GM03348 (cell line): Measurements from ENCODE around the gene GNB5.
"Not testable (repeated sequence)": the region's sequence is repeated elsewhere in the genome, so short reads cannot be mapped to it uniquely, and the experiment has no call there.

Source experiments
- DNase-seq: peaks from one replicate; pipeline ENCODE4 v3.0.0; 2012; ENCODE audit warnings: low spot score

The GNB5 gene

GRCh38 chr15:52112203-52112750 lies 78.9 kb downstream of the GNB5 start:
- DNase-seq, result peak; percentile 53

GRCh38 chr15:52111517-52112202 lies 79.5 kb downstream of the GNB5 start:
- DNase-seq, result no peak

GRCh38 chr15:52109559-52110451 lies 81.4 kb downstream of the GNB5 start:
- no peak for DNase-seq

- DNase-seq, result no peak
These were observed 84.0 kb downstream of the GNB5 start for GRCh38 chr15:52107238-52107637.

- no peak for DNase-seq
These were observed 84.6 kb downstream of the GNB5 start for GRCh38 chr15:52106641-52107040.

GRCh38 chr15:52105846-52106245 lies 85.3 kb downstream of the GNB5 start:
- DNase-seq, result no peak

GRCh38 chr15:52104532-52105004 lies 86.6 kb downstream of the GNB5 start:
- no peak for DNase-seq

GRCh38 chr15:52103217-52104207 lies 87.7 kb downstream of the GNB5 start:
- DNase-seq, result peak; percentile 87

GRCh38 chr15:52102463-52102862 lies 88.7 kb downstream of the GNB5 start:
- DNase-seq, result peak; percentile 64

- no peak for DNase-seq
These were observed 89.5 kb downstream of the GNB5 start for GRCh38 chr15:52101542-52102323.

- DNase-seq, result peak; percentile 47
These were observed 90.3 kb downstream of the GNB5 start for GRCh38 chr15:52100807-52101442.

GRCh38 chr15:52099651-52100272 lies 91.4 kb downstream of the GNB5 start:
- DNase-seq, result no peak

GRCh38 chr15:52098323-52098722 lies 92.9 kb downstream of the GNB5 start:
- DNase-seq, result no peak

GRCh38 chr15:52097180-52097579 lies 94.0 kb downstream of the GNB5 start:
- no peak for DNase-seq

GRCh38 chr15:52096536-52096935 lies 94.7 kb downstream of the GNB5 start:
- DNase-seq, result not testable (repeated sequence)

- DNase-seq, result peak; percentile 64
These were observed 95.5 kb downstream of the GNB5 start for GRCh38 chr15:52095597-52096262.

- DNase-seq, result no peak
These were observed 96.2 kb downstream of the GNB5 start for GRCh38 chr15:52094811-52095584.
